Spleen (tissue), 11 donors: ENCODE results near the gene CELF3. TPM values are rescaled to one million over a fixed set of nuclear protein-coding genes. Genes with fewer than 3 reads are reported as not detected.

Experiments used
- DNase-seq: peaks from one replicate; pipeline ENCODE4 v3.0.0-alpha.2; 2020
- H3K27ac ChIP-seq, 8 donors: fragments of 200-600 bp; sonication (generic) in 7 of 8; 1 replicate in 4 of 8; 2 replicates in 4 of 8; pipeline versions ENCODE4 v1.5.0 to v1.8.0; 2016 to 2021; ENCODE audit warnings: inconsistent platforms in 4 of 8, mild to moderate bottlenecking in 4 of 8, moderate library complexity in 1 of 8
- H3K27me3 ChIP-seq, 7 donors: fragments of 200-600 bp; sonication (generic) in 6 of 7; replicated peaks in 1 of 7; 1 replicate in 4 of 7; 2 replicates in 3 of 7; pipeline versions ENCODE4 v1.5.0 to v1.8.0; 2016 to 2021; ENCODE audit warnings: inconsistent platforms in 3 of 7, mild to moderate bottlenecking in 1 of 7
- H3K36me3 ChIP-seq, 6 donors: fragments of 200-600 bp; sonication (generic) in 5 of 6; 1 replicate in 4 of 6; 2 replicates in 2 of 6; pipeline versions ENCODE4 v1.5.0 to v1.8.0; 2016 to 2021; ENCODE audit warnings: inconsistent platforms in 2 of 6
- H3K4me1 ChIP-seq, 6 donors: fragments of 200-600 bp; sonication (generic) in 5 of 6; 1 replicate in 3 of 6; 2 replicates in 3 of 6; pipeline versions ENCODE4 v1.5.0 to v1.8.0; 2016 to 2021; ENCODE audit warnings: inconsistent platforms in 3 of 6
- H3K4me3 ChIP-seq, 8 donors: fragments of 200-600 bp; sonication (generic) in 7 of 8; 1 replicate in 4 of 8; 2 replicates in 4 of 8; pipeline versions ENCODE4 v1.5.0 to v1.8.0; 2016 to 2021; ENCODE audit warnings: inconsistent platforms in 4 of 8, mild to moderate bottlenecking in 4 of 8, moderate library complexity in 2 of 8
- H3K9me3 ChIP-seq, 8 donors: fragments of 200-600 bp; sonication (generic) in 7 of 8; 1 replicate in 4 of 8; 2 replicates in 4 of 8; pipeline versions ENCODE4 v1.5.0 to v1.8.0; 2016 to 2021; ENCODE audit warnings: inconsistent platforms in 4 of 8
- POLR2A ChIP-seq, 3 donors: fragments of 450-650 bp; IDR thresholded peaks; one replicate each; pipeline ENCODE4 v1.5.1; 2017; ENCODE audit warnings: antibody characterized with exemption in 3 of 3, mild to moderate bottlenecking in 1 of 3
- POLR2AphosphoS5 ChIP-seq, 3 donors: sonication (generic); formaldehyde crosslinking; IDR thresholded peaks; one replicate each; pipeline ENCODE4 v1.5.1; 2017; ENCODE audit warnings: antibody characterized with exemption in 3 of 3
- WGBS, 5 donors: extraction: QIAGEN DNeasy Blood & Tissue Kit in 3 of 5; methylation state at CpG; one replicate each; pipeline versions ENCODE4 v1.1.5 to v1.1.7; 2013 to 2018; 5-methylcytosine and 5-hydroxymethylcytosine counted together
- intact Hi-C: fragments of 100-400 bp; cut with DNase I; formaldehyde crosslinking; loops from one replicate; pipeline ENCODE4 v1.15.0; 2023; ENCODE audit warnings: low total_unique reads
- polyA plus RNA-seq, 3 donors: library from polyadenylated mRNA; stranded (reverse); fragments of 200-250 nt; gene quantifications; one replicate each; pipeline ENCODE4 v1.2.1, GENCODE V29; 2013
- small RNA-seq, 4 donors: library from RNA; depleted of rRNA; stranded (forward); fragments of <200 nt; gene quantifications; one replicate each; pipeline ENCODE3, GENCODE V24; 2016
- total RNA-seq, 7 donors: library from RNA; depleted of rRNA in 3 of 7; stranded (reverse); fragments of >200 nt in 3 of 7; fragmentation: NEBNext Ultra II Directional in 4 of 7; extraction: Animal tissue kit (Norgen Biotek cat#: 25700) in 4 of 7; gene quantifications; one replicate each; pipeline versions ENCODE4 v1.1.0 to v1.2.1, GENCODE V29; 2016 to 2021
- TF ChIP-seq, protein P1 (sequence below), 11 experiments: fragments of 200-600 bp in 7 of 11; fragments of 450-650 bp in 4 of 11; sonication (generic) in 4 of 11; IDR thresholded peaks in 8 of 11; conservative IDR thresholded peaks in 3 of 11; 1 replicate in 7 of 11; 2 replicates in 4 of 11; pipeline versions ENCODE4 v1.4.0 to v1.8.0; 2016 to 2021; ENCODE audit warnings: antibody characterized with exemption in 11 of 11, inconsistent platforms in 4 of 11, mild to moderate bottlenecking in 1 of 11
- donor health status: healthy with polysubstance abuse.
- donor health status: DM: no; HTN: no; CAD: no; lungs with moderate emphysema.
- donor health status: DM: no; HTN: no; CAD: no.
- donor health status: Bipolar disorder and iron deficiency.
- donor health status: healthy.
- donor health status: DM: no; HTN: no; CAD: no.
- donor health status: DM: yes; HTN: yes; CAD: no.

The CELF3 gene
- total and polyA plus RNA-seq, 10 donors: 0.02 to 0.40 TPM; not detected in 8

DNA sequence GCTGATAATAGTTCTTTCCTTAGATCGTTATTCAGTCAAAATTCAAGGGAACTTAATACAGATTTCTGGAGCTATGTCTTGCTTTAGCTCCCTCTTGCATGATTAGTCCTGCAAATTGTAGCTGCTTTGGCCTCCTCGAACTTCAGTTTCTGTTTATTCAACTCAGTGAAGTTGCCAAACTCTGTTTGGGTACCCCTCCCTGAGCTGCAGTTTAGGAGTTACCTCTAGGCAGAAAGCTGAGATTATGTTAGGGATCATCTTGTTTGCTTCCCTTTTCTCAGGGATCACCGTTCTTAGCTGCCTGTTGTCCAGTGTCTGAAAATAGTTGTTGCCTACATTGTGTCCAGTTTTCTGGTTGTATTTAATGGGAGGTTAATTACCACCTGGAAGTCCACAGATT is 61.2 kb downstream of the CELF3 start:
- TF ChIP-seq POLR2AphosphoS5 (IDR thresholded peaks at IDR 0.05): no peak
- TF ChIP-seq POLR2A (IDR thresholded peaks at IDR 0.05): no peak
- TF ChIP-seq, protein P1, sequence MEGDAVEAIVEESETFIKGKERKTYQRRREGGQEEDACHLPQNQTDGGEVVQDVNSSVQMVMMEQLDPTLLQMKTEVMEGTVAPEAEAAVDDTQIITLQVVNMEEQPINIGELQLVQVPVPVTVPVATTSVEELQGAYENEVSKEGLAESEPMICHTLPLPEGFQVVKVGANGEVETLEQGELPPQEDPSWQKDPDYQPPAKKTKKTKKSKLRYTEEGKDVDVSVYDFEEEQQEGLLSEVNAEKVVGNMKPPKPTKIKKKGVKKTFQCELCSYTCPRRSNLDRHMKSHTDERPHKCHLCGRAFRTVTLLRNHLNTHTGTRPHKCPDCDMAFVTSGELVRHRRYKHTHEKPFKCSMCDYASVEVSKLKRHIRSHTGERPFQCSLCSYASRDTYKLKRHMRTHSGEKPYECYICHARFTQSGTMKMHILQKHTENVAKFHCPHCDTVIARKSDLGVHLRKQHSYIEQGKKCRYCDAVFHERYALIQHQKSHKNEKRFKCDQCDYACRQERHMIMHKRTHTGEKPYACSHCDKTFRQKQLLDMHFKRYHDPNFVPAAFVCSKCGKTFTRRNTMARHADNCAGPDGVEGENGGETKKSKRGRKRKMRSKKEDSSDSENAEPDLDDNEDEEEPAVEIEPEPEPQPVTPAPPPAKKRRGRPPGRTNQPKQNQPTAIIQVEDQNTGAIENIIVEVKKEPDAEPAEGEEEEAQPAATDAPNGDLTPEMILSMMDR (IDR thresholded peaks at IDR 0.05 in 8 of 11, conservative IDR thresholded peaks at IDR 0.05 in 3 of 11): no peak
- WGBS, 5 donors: 65 to 90% (median 73%) methylated on average over 3 of the region's 3 CpGs
- Histone ChIP-seq H3K4me1 (peaks cover 0 to 39% (median 17%) of the 10 kb centered on the region in 6 donors), H3K27ac (peak overlapping the region in 7 of 8 donors; percentile 73 to 86 (median 81)), H3K4me3 (no peak overlapping the region), H3K9me3 (no peaks in the 10 kb centered on the region), H3K27me3 (no peaks in the 10 kb centered on the region), H3K36me3 (peaks cover 0 to 46% (median 21%) of the 10 kb centered on the region in 6 donors)
- DNase-seq: no peak
- intact Hi-C loops: no loop called here

DNA sequence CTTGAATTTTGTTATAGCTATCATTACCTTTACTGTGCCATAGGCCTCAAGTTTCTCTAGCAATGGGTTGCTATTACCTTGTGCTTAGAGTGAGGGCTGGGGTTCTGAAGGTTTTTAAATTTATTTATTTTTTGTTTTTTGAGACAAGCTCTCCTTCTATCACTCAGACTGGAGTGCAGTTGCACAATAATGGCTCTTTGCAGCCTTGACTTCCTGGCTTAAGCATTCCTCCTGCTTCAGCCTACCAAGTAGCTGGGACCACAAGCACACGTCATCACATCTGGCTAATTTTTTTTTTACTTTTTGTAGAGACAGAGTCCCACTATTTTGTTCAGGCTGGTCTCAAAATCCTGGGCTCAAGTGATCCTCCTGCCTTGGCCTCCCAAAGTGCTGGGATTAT is 63.2 kb downstream of the CELF3 start:
- peak overlapping the region in 6 of 8 donors; percentile 76 to 86 (median 82) for H3K27ac ChIP-seq
- no peaks in the 10 kb centered on the region for H3K9me3 ChIP-seq
- no peak overlapping the region for H3K4me3 ChIP-seq
- WGBS, 5 donors: 32 to 63% (median 47%) methylated on average over 1 of the region's 1 CpG
- H3K4me1 ChIP-seq: peaks cover 0 to 35% (median 17%) of the 10 kb centered on the region in 6 donors
- intact Hi-C loops: no loop called here
- no peak for DNase-seq
- H3K36me3 ChIP-seq: peaks cover 0 to 42% (median 6%) of the 10 kb centered on the region in 6 donors
- TF ChIP-seq, protein P1 (IDR thresholded peaks at IDR 0.05 in 8 of 11, conservative IDR thresholded peaks at IDR 0.05 in 3 of 11): no peak
- no peak for TF ChIP-seq POLR2A (IDR thresholded peaks at IDR 0.05)
- TF ChIP-seq POLR2AphosphoS5 (IDR thresholded peaks at IDR 0.05): no peak
- no peaks in the 10 kb centered on the region for H3K27me3 ChIP-seq

Small RNAs within 50 kb of the gene (small RNA-seq; reads per million reads assigned to genes)
- gene RNU6-662P: 0 reads per million in 4 donors

Other genes with a start within 250 kb of the CELF3 start
- under 1 TPM in 5 of 7 donors, not detected in 2; 0.23 to 0.87 (median 0.63) TPM for gene CGN, start 205.4 kb downstream of the CELF3 start, total RNA-seq
- gene CGN, start 205.4 kb downstream of the CELF3 start, polyA plus RNA-seq: under 1 TPM; 0.09 to 0.26 (median 0.09) TPM
- 1 to 10 TPM; 1.2 to 1.9 (median 1.5) TPM for gene TUFT1, start 176.5 kb downstream of the CELF3 start, total RNA-seq
- under 1 TPM; 0.67 to 0.90 (median 0.76) TPM for gene TUFT1, start 176.5 kb downstream of the CELF3 start, polyA plus RNA-seq
- 10 to 100 TPM; 40.4 to 69.6 (median 53.5) TPM for gene SNX27, start 104.8 kb downstream of the CELF3 start, total RNA-seq
- 1 to 10 TPM; 3.1 to 9.0 (median 3.6) TPM for gene SNX27, start 104.8 kb downstream of the CELF3 start, polyA plus RNA-seq
- under 1 TPM in 1 of 7 donors, not detected in 6; 0.34 TPM for gene RIIAD1, start 4.7 kb upstream of the CELF3 start, total RNA-seq
- gene RIIAD1, start 4.7 kb upstream of the CELF3 start, polyA plus RNA-seq: not detected
- gene MRPL9, start 46.7 kb upstream of the CELF3 start, total RNA-seq: 10 to 100 TPM; 55.4 to 71.7 (median 64.5) TPM
- 10 to 100 TPM; 69.2 to 92.6 (median 72.0) TPM for gene MRPL9, start 46.7 kb upstream of the CELF3 start, polyA plus RNA-seq
- gene TDRKH, start 73.7 kb upstream of the CELF3 start, total RNA-seq: 10 to 100 TPM; 10.9 to 21.6 (median 13.0) TPM
- gene TDRKH, start 73.7 kb upstream of the CELF3 start, polyA plus RNA-seq: 1 to 10 TPM; 3.1 to 4.7 (median 3.2) TPM
- gene LINGO4, start 88.6 kb upstream of the CELF3 start, total RNA-seq: under 1 TPM in 4 of 7 donors, not detected in 3; 0.13 to 0.36 (median 0.28) TPM
- under 1 TPM in 2 of 3 donors, not detected in 1; 0.04 to 0.06 TPM for gene LINGO4, start 88.6 kb upstream of the CELF3 start, polyA plus RNA-seq
- gene RORC, start 115.0 kb upstream of the CELF3 start, total RNA-seq: 1 to 10 TPM in 6 of 7 donors, under 1 TPM in 1; 0.85 to 4.1 (median 2.3) TPM
- gene RORC, start 115.0 kb upstream of the CELF3 start, polyA plus RNA-seq: under 1 TPM; 0.14 to 0.78 (median 0.51) TPM
- under 1 TPM in 1 of 7 donors, not detected in 6; 0.51 TPM for gene C2CD4D, start 123.0 kb upstream of the CELF3 start, total RNA-seq
- under 1 TPM in 2 of 3 donors, not detected in 1; 0.03 to 0.07 TPM for gene C2CD4D, start 123.0 kb upstream of the CELF3 start, polyA plus RNA-seq
- under 1 TPM in 1 of 7 donors, not detected in 6; 0.47 TPM for gene THEM5, start 136.9 kb upstream of the CELF3 start, total RNA-seq
- gene THEM5, start 136.9 kb upstream of the CELF3 start, polyA plus RNA-seq: not detected
- 10 to 100 TPM; 10.1 to 46.3 (median 22.6) TPM for gene THEM4, start 192.7 kb upstream of the CELF3 start, total RNA-seq
- gene THEM4, start 192.7 kb upstream of the CELF3 start, polyA plus RNA-seq: 10 to 100 TPM; 13.3 to 15.5 (median 14.3) TPM